ENCODE results near the gene NCR3LG1.

The NCR3LG1 gene

DNA sequence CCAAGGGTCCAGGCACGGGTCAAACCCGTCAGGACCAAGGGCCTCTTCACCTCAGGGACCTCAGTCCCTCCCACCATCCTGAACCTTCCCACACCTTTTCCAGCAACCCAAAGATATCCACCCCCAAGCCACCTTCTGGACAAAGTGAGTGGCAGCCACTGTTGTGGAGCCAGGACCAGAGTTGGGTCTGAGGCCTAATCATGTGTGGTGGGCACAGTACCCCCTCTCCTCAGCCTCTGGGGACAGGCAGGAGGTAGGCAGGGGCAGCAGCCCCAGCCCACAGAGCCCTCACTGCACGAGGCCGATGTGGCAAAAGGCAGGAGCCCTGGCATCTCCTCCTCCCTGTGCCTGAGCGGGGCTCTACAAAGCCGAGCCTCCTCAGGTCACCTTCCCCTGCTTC, 34.3 kb downstream of the NCR3LG1 start:
- TF ChIP-seq, protein P1, sequence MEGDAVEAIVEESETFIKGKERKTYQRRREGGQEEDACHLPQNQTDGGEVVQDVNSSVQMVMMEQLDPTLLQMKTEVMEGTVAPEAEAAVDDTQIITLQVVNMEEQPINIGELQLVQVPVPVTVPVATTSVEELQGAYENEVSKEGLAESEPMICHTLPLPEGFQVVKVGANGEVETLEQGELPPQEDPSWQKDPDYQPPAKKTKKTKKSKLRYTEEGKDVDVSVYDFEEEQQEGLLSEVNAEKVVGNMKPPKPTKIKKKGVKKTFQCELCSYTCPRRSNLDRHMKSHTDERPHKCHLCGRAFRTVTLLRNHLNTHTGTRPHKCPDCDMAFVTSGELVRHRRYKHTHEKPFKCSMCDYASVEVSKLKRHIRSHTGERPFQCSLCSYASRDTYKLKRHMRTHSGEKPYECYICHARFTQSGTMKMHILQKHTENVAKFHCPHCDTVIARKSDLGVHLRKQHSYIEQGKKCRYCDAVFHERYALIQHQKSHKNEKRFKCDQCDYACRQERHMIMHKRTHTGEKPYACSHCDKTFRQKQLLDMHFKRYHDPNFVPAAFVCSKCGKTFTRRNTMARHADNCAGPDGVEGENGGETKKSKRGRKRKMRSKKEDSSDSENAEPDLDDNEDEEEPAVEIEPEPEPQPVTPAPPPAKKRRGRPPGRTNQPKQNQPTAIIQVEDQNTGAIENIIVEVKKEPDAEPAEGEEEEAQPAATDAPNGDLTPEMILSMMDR (IDR thresholded peaks at IDR 0.05) = no peak

GRCh38 chr11:17386331-17387084, 34.9 kb downstream of the NCR3LG1 start:
- TF ChIP-seq, protein P1 (IDR thresholded peaks at IDR 0.05) = peak; percentile 64

- TF ChIP-seq, protein P1 (IDR thresholded peaks at IDR 0.05) = no peak
Observed at GRCh38 chr11:17387254-17387653, 35.7 kb downstream of the NCR3LG1 start.

DNA sequence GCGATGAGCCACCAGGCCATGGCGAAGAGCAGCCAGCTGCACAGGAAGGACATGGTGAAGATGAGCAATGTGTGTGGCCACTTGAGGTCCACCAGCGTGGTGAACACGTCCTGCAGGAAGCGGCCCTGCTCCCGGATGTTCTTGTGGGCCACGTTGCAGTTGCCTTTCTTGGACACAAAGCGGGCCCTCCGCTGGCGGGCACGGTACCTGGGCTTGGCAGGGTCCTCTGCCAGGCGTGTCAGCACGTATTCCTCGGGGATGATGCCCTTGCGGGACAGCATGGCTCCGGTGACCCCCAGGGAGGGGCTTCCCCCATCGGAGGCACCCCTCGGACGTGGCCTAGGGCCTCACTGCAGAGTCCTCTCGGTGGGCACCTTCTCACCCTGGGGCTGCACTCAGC, 36.2 kb downstream of the NCR3LG1 start:
- TF ChIP-seq, protein P1 (IDR thresholded peaks at IDR 0.05) = no peak

DNA sequence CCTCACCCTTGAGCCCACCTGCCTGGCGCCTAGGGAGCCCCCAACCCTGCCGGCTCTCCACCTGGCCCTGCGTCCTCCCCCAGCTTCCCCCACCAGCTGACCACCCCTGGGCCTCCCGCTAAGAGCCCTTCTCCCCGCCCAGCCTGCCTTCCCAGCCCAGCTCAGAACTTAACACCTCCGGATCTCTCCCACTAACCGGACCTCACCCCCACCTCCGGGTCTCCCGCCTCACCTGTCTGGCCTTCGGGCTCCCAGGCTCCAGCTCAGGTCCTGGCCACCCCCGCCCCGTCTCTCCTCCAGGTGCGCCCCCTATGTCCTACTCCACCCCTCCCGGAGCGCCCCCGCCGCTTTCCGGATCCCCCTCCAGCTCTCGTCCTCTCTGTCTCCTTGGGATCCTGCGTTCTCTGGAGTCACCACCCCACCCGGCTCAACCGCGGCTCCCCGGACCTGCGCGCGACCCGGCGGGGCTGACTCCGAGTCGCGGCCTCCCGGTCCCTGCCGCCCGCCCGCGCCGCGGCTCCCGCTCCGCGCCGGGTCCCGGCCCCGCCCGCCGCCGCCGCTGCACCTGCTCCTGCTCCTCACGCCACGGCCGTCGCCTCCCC, 37.1 kb downstream of the NCR3LG1 start, which contains the start of gene KCNJ11:
TSS of gene KCNJ11 (minus strand) at position 51 of the 602 bp plus-strand sequence. CDS start 568 bp downstream, outside the sequence.
- TF ChIP-seq, protein P1 (IDR thresholded peaks at IDR 0.05) = no peak

DNA sequence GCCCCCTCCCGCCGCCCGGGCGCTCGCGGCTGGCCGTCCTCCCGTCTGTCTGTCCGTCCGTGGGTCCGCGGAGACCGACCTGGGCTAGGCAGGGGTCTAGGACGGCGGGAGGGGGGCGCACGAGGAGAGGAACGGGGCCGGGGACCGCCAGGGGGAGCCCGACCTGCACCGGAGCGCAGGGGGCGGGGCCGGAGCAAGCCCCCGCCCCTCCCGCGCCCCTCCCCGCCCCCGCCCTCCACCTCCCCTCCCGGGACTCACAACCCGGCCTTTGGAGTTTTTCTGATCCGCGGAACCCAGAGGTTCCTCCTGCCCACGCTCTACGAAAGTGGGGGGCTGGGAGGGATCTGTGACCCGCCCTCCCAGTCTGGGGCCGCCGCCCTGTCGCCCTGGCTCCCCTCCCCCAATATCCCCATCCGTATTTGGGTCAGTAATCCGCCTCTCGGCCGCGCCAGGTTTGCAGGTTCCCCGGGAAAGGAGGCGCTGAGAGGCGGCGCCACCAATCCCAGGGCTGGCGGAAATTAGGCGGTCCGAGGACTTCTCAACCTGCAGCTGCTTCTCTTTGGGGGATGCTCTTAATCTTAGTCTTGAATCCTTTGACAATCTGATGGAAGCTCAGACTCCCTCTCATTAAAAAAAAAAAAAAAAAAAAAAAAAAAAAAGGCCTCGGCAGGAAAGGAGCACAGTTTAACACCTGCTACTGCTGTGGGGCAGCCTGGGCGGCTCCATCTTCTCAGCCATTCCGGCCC, 37.8 kb downstream of the NCR3LG1 start:
- TF ChIP-seq, protein P1 (IDR thresholded peaks at IDR 0.05) = peak; percentile 90

- TF ChIP-seq, protein P1 (IDR thresholded peaks at IDR 0.05) = no peak
Observed at GRCh38 chr11:17389957-17390649, 38.5 kb downstream of the NCR3LG1 start.
